Measurements from ENCODE around the gene TPD52L2. TPM values are rescaled to one million over a fixed set of nuclear protein-coding genes. Genes with fewer than 3 reads are reported as not detected.
"Not testable (repeated sequence)": the region's sequence is repeated elsewhere in the genome, so short reads cannot be mapped to it uniquely, and the experiment has no call there.

Gene TPD52L2
- total RNA-seq, 1 donor from 2014 or later = 112 TPM

GRCh38 chr20:63873477-63873971 lies 8.5 kb downstream of the TPD52L2 start:
- no peak overlapping the region for H3K4me3 ChIP-seq (ENCODE audit: low read depth, low read length)
- DNase-seq (ENCODE audit: low read depth) = no peak
- TF ChIP-seq, protein P1, sequence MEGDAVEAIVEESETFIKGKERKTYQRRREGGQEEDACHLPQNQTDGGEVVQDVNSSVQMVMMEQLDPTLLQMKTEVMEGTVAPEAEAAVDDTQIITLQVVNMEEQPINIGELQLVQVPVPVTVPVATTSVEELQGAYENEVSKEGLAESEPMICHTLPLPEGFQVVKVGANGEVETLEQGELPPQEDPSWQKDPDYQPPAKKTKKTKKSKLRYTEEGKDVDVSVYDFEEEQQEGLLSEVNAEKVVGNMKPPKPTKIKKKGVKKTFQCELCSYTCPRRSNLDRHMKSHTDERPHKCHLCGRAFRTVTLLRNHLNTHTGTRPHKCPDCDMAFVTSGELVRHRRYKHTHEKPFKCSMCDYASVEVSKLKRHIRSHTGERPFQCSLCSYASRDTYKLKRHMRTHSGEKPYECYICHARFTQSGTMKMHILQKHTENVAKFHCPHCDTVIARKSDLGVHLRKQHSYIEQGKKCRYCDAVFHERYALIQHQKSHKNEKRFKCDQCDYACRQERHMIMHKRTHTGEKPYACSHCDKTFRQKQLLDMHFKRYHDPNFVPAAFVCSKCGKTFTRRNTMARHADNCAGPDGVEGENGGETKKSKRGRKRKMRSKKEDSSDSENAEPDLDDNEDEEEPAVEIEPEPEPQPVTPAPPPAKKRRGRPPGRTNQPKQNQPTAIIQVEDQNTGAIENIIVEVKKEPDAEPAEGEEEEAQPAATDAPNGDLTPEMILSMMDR (conservative IDR thresholded peaks at IDR 0.05; ENCODE audit: low read depth, low read length) = no peak

DNA sequence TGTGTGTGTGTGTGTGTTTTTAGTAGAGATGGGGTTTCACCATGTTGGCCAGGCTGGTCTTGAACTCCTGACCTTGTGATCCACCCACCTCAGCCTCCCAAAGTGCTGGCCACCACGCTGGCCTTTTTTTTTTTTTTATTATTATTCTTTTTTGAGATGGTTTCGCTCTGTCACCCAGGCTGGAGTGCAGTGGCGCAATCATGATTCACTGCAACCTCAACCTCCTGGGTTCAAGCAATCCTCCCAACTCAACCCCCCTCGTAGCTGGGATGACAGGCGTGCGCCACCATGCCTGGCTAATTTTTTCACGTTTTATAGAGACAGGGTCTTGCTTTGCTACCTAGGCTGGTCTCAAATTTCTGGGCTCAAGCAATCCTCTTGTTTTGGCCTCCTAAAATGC lies 9.2 kb downstream of the TPD52L2 start:
- not testable (repeated sequence) for H3K4me3 ChIP-seq (ENCODE audit: low read depth, low read length); DNase-seq (ENCODE audit: low read depth)

GRCh38 chr20:63876489-63877036 lies 11.5 kb downstream of the TPD52L2 start:
- TF ChIP-seq, protein P1 (conservative IDR thresholded peaks at IDR 0.05; ENCODE audit: low read depth, low read length) = no peak

GRCh38 chr20:63877755-63878470 lies 12.8 kb downstream of the TPD52L2 start:
- TF ChIP-seq, protein P1 (conservative IDR thresholded peaks at IDR 0.05; ENCODE audit: low read depth, low read length) = no peak

More at GRCh38 chr20:63876489-63877036, 11.5 kb downstream of the TPD52L2 start:
- H3K4me3 ChIP-seq (ENCODE audit: low read depth, low read length) = no peak overlapping the region
- DNase-seq (ENCODE audit: low read depth) = no peak

GRCh38 chr20:63878899-63879663 lies 14.0 kb downstream of the TPD52L2 start:
- no peak overlapping the region for H3K4me3 ChIP-seq (ENCODE audit: low read depth, low read length)
- TF ChIP-seq, protein P1 (conservative IDR thresholded peaks at IDR 0.05; ENCODE audit: low read depth, low read length) = no peak
- DNase-seq (ENCODE audit: low read depth) = no peak

More at GRCh38 chr20:63877755-63878470, 12.8 kb downstream of the TPD52L2 start:
- no peak for DNase-seq (ENCODE audit: low read depth)
- H3K4me3 ChIP-seq (ENCODE audit: low read depth, low read length) = no peak overlapping the region

DNA sequence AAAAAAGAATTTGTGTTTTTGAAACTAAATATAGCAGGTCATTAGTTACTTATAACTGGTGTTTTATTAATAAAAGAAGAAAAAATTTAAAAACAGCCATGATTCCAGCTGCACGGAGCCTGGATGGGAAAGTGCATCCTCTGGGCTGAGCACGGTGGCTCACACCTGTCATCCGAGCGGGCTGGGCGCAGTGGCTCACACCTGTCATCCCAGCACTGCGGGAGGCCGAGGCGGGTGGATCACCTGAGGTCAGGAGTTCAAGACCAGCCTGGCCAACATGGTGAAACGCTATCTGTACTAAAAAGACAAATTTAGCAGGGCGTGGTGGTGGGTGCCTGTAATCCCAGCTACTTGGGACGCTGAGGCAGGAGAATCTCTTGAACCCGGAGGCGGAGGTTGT lies 15.8 kb downstream of the TPD52L2 start:
- not testable (repeated sequence) for DNase-seq (ENCODE audit: low read depth); H3K4me3 ChIP-seq (ENCODE audit: low read depth, low read length)

- DNase-seq (ENCODE audit: low read depth) = no peak
- TF ChIP-seq, protein P1 (conservative IDR thresholded peaks at IDR 0.05; ENCODE audit: low read depth, low read length) = no peak
- no peak overlapping the region for H3K4me3 ChIP-seq (ENCODE audit: low read depth, low read length)
These were observed 16.6 kb downstream of the TPD52L2 start for GRCh38 chr20:63881451-63882226.
